HepG2 (cell line): ENCODE measurements around the gene NTN3. TPM values are rescaled to one million over a fixed set of nuclear protein-coding genes. Genes with fewer than 3 reads are reported as not detected.

ENCODE experiments used
- FOXP4 ChIP-seq: sonication (generic); formaldehyde crosslinking; IDR thresholded peaks from 2 replicates; pipeline ENCODE4 v1.4.0; 2020; ENCODE audit warnings: missing genetic modification reagents
- HMGXB4 ChIP-seq, 2 experiments: sonication (generic) in 1 of 2; formaldehyde crosslinking in 1 of 2; IDR thresholded peaks; 2 replicates each; pipeline versions ENCODE4 v1.4.0 to v1.6.1; 2018 to 2020; ENCODE audit warnings: missing genetic modification reagents in 2 of 2, borderline replicate concordance in 1 of 2, low read depth in 1 of 2, mild to moderate bottlenecking in 1 of 2, missing biosample characterization in 1 of 2
- MAX ChIP-seq: IDR thresholded peaks from 2 replicates; pipeline ENCODE4 v1.6.1; 2012; ENCODE audit warnings: inconsistent platforms
- NONO ChIP-seq, 2 experiments: fragments of 450-650 bp in 1 of 2; sonication (generic) in 1 of 2; formaldehyde crosslinking in 1 of 2; IDR thresholded peaks in 1 of 2; conservative IDR thresholded peaks in 1 of 2; 2 replicates each; pipeline versions ENCODE4 v1.6.1 to v1.8.0; 2017 to 2022; ENCODE audit warnings: mild to moderate bottlenecking in 1 of 2, missing genetic modification reagents in 1 of 2, moderate library complexity in 1 of 2
- SALL1 ChIP-seq: sonication (generic); formaldehyde crosslinking; IDR thresholded peaks from 2 replicates; pipeline ENCODE4 v1.8.0; 2022; ENCODE audit warnings: mild to moderate bottlenecking, missing genetic modification reagents
- SAP130 ChIP-seq: IDR thresholded peaks from 2 replicates; pipeline ENCODE4 v1.6.1; 2016; ENCODE audit warnings: low read depth
- SMARCC2 ChIP-seq: fragments of 450-650 bp; IDR thresholded peaks from 2 replicates; pipeline ENCODE4 v1.6.1; 2017; ENCODE audit warnings: antibody characterized with exemption, mild to moderate bottlenecking
- SP4 ChIP-seq: sonication (generic); formaldehyde crosslinking; IDR thresholded peaks from 2 replicates; pipeline ENCODE4 v1.8.1; 2023; ENCODE audit warnings: mild to moderate bottlenecking, missing genetic modification reagents
- ZFX ChIP-seq: sonication (generic); formaldehyde crosslinking; IDR thresholded peaks from 2 replicates; pipeline ENCODE4 v1.4.0; 2020; ENCODE audit warnings: mild to moderate bottlenecking, low read depth, missing genetic modification reagents, moderate library complexity
- ZNF205 ChIP-seq: IDR thresholded peaks from 2 replicates; pipeline ENCODE4 v1.6.1; 2018; ENCODE audit warnings: missing biosample characterization, missing genetic modification reagents
- ZNF446 ChIP-seq: sonication (generic); formaldehyde crosslinking; IDR thresholded peaks from 2 replicates; pipeline ENCODE4 v1.5.0; 2020; ENCODE audit warnings: mild to moderate bottlenecking, missing genetic modification reagents
- ZNF563 ChIP-seq: sonication (generic); formaldehyde crosslinking; IDR thresholded peaks from 2 replicates; pipeline ENCODE4 v1.8.0; 2022; ENCODE audit warnings: mild to moderate bottlenecking, moderate library complexity, missing genetic modification reagents
- ZNF687 ChIP-seq: sonication (generic); formaldehyde crosslinking; IDR thresholded peaks from 2 replicates; pipeline ENCODE4 v1.5.1; 2020; ENCODE audit warnings: mild to moderate bottlenecking, missing genetic modification reagents, moderate library complexity
- polyA plus RNA-seq, 8 experiments: library from polyadenylated mRNA; depleted of rRNA in 3 of 8; stranded (reverse) in 7 of 8; unstranded in 1 of 8; fragments of >200 nt; fragmentation: Illumina TruSeq in 4 of 8; extraction: Trizol in 4 of 8; gene quantifications; 2 replicates each; pipeline versions ENCODE4 v1.2.1 to v1.2.3, GENCODE V29; 2011 to 2016; ENCODE audit warnings: low read depth in 4 of 8, missing spikeins in 1 of 8, mixed read lengths in 1 of 8; ENCODE audit not compliant: insufficient read depth in 1 of 8
- total RNA-seq, 5 experiments: library from RNA; depleted of rRNA; stranded (reverse); fragments of >200 nt; fragmentation: Illumina TruSeq; extraction: Trizol; gene quantifications; 2 replicates each; pipeline ENCODE4 v1.2.3, GENCODE V29; 2016; ENCODE audit warnings: low read depth in 1 of 5

Gene NTN3
- total and polyA plus RNA-seq, 2 of the 13 experiments (the other 11 are each of a cell fraction or from before 2014, with no cell fraction given) = 0.09 to 0.20 TPM

GRCh38 chr16:2515180-2515851, 44.2 kb downstream of the NTN3 start (continued):
- TF ChIP-seq ZFX (CRISPR knock-in tag) = peak; percentile 49; the same call in 1 of the 2 replicates
- TF ChIP-seq SALL1 (CRISPR knock-in tag) = peak; percentile 50; the same call in 1 of the 2 replicates
- TF ChIP-seq FOXP4 (CRISPR knock-in tag) = peak; percentile 29; the same call in 1 of the 2 replicates
- TF ChIP-seq ZNF687 (CRISPR knock-in tag) = peak; percentile 58; the same call in 1 of the 2 replicates
- 0 out of 2 replicates have a peak, but pooled peaks have one; percentile 23 for TF ChIP-seq SP4 (CRISPR knock-in tag)
- TF ChIP-seq ZNF205 (CRISPR knock-in tag) = peak; percentile 93
- peak in 1 of 2 experiments; percentile 7; a peak in 1 of 4 replicates for TF ChIP-seq HMGXB4 (CRISPR knock-in tag; IDR thresholded peaks at IDR 0.05; ENCODE audit: borderline replicate concordance in 1 of 2, low read depth in 1 of 2)
- TF ChIP-seq NONO (IDR thresholded peaks at IDR 0.05) = no peak
- TF ChIP-seq NONO (CRISPR knock-in tag; conservative IDR thresholded peaks at IDR 0.05) = no peak
- TF ChIP-seq ZNF563 (CRISPR knock-in tag) = 0 out of 2 replicates have a peak, but pooled peaks have one; percentile 21
- peak; percentile 27 for TF ChIP-seq SAP130 (CRISPR knock-in tag)
- TF ChIP-seq ZNF446 = 0 out of 2 replicates have a peak, but pooled peaks have one; percentile 30
- peak; percentile 13; the same call in 1 of the 2 replicates for TF ChIP-seq MAX
- no peak for TF ChIP-seq SMARCC2
